Adrenal gland (tissue), 5 donors: Measurements from ENCODE around the gene WDFY4.

Experiments used
- POLR2A ChIP-seq, 2 donors: fragments of 450-650 bp; IDR thresholded peaks; one replicate each; pipeline ENCODE4 v1.6.1; 2017; ENCODE audit warnings: antibody characterized with exemption in 2 of 2, mild to moderate bottlenecking in 2 of 2, moderate library complexity in 1 of 2
- TF ChIP-seq, protein P1 (sequence below), 6 experiments: fragments of 450-650 bp in 4 of 6; fragments of 200-600 bp in 2 of 6; sonication (generic) in 1 of 6; IDR thresholded peaks; 1 replicate in 5 of 6; 2 replicates in 1 of 6; pipeline versions ENCODE4 v1.5.1 to v1.8.0; 2016 to 2021; ENCODE audit warnings: antibody characterized with exemption in 6 of 6, mild to moderate bottlenecking in 2 of 6, moderate library complexity in 1 of 6
- donor health status: DM: no; HTN: no; CAD: no.

DNA sequence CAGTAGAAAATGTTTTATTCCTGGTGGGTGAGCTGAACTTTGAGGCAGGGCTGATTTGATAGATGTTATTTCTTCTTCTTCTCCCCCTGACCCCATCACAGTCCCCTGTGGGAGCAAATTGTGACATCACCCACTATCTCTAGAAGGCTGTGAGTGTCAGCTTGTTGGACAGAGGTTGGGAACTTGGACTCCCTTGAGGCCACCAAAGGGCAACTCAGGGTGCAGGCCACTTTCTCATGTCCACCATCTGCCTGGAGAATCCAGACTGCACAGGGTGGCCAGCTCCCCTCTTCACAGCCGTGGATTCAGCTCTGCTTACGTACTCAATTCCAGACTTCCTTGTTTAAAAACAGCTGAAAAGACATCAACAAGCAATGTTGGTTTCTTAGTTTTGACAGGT, 151.9 kb downstream of the WDFY4 start:
- no peak for TF ChIP-seq POLR2A (IDR thresholded peaks at IDR 0.05)
- TF ChIP-seq, protein P1, sequence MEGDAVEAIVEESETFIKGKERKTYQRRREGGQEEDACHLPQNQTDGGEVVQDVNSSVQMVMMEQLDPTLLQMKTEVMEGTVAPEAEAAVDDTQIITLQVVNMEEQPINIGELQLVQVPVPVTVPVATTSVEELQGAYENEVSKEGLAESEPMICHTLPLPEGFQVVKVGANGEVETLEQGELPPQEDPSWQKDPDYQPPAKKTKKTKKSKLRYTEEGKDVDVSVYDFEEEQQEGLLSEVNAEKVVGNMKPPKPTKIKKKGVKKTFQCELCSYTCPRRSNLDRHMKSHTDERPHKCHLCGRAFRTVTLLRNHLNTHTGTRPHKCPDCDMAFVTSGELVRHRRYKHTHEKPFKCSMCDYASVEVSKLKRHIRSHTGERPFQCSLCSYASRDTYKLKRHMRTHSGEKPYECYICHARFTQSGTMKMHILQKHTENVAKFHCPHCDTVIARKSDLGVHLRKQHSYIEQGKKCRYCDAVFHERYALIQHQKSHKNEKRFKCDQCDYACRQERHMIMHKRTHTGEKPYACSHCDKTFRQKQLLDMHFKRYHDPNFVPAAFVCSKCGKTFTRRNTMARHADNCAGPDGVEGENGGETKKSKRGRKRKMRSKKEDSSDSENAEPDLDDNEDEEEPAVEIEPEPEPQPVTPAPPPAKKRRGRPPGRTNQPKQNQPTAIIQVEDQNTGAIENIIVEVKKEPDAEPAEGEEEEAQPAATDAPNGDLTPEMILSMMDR (IDR thresholded peaks at IDR 0.05) = no peak
